Measurements from ENCODE around the gene CRTC3. TPM values are rescaled to one million over a fixed set of nuclear protein-coding genes. Genes with fewer than 3 reads are reported as not detected.

The CRTC3 gene
- total and polyA plus RNA-seq, 2 of the 13 experiments (the other 11 are each of a cell fraction or from before 2014, with no cell fraction given), result 8.4 to 11.8 TPM

DNA sequence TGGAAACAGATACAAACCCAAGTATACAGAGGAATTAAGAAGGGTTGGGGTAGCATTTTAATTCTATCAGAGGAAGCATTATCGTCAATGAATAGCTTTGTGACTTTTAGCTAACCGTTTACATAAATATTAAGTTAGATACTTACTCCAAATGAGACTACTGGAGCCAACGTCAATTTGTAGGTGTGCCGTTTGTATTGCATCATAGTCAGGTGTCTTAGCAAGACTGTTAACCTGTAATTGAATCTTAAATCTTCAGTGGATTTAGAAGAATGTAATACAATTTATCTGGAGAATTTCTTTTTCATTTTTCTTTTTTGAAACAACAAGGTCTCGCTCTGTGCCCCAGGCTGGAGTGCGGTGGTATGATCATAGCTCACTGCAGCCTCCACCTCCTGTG is 55.1 kb downstream of the CRTC3 start:
- Histone ChIP-seq H2AFZ (ENCODE audit: low read length) (no peak overlapping the region), H3K9ac (ENCODE audit: insufficient read depth, low read depth, low read length) (no peak overlapping the region), H3K4me3 (replicated peaks in 1 of 3; ENCODE audit: insufficient read depth in 1 of 3, low read depth in 2 of 3, low read length in 3 of 3) (no peak overlapping the region), H3K9me3 (ENCODE audit: low read length) (no peaks in the 10 kb centered on the region), H3K4me2 (ENCODE audit: low read depth, low read length) (no peak overlapping the region), H3K4me1 (ENCODE audit: insufficient read depth, low read length) (peaks cover 7% of the 10 kb centered on the region), H3K27me3 (ENCODE audit: control insufficient read depth in 1 of 2, insufficient read depth in 2 of 2, low read length in 2 of 2) (no peaks in the 10 kb centered on the region), H3K27ac (ENCODE audit: extremely low read length, insufficient read depth, low read length) (no peak overlapping the region), H3K79me2 (ENCODE audit: insufficient read depth, low read length) (no peaks in the 10 kb centered on the region), H3K36me3 (replicated peaks in 1 of 2; ENCODE audit: control insufficient read depth in 1 of 2, insufficient read depth in 2 of 2, low read length in 2 of 2) (no peaks in the 10 kb centered on the region), H4K20me1 (ENCODE audit: insufficient read depth, low read length) (no peaks in the 10 kb centered on the region)
- no peak for ATAC-seq
- DNase-seq (ENCODE audit: low spot score), result no peak
- TF ChIP-seq U2AF2 (IDR thresholded peaks at IDR 0.05; ENCODE audit: low read depth, low read length) (no peak), TCF7 (IDR thresholded peaks at IDR 0.05; ENCODE audit: low read depth) (no peak), ZNF577 (CRISPR knock-in tag; IDR thresholded peaks at IDR 0.05; ENCODE audit: borderline replicate concordance, low read depth) (no peak), CEBPB (IDR thresholded peaks at IDR 0.05; ENCODE audit: borderline replicate concordance, low read depth, low read length) (peak; percentile 53; the same call in 1 of the 2 replicates), CHD2 (IDR thresholded peaks at IDR 0.05; ENCODE audit: low read depth, low read length) (no peak), ZNF792 (CRISPR knock-in tag; IDR thresholded peaks at IDR 0.05) (no peak), PPARG (CRISPR knock-in tag; conservative IDR thresholded peaks at IDR 0.05) (no peak), NFATC3 (CRISPR knock-in tag; IDR thresholded peaks at IDR 0.05) (no peak)
- no TSS peak for BruUV-seq (replicated peaks)
- POLR2A ChIA-PET, result no interaction called here
- no peak for FAIRE-seq
- CTCF ChIA-PET (ENCODE audit: low intra/inter-chr PET ratio, low total read pairs), result no interaction called here
- intact Hi-C loops (cut with micrococcal nuclease; ENCODE audit: unreplicated experiment), result no loop called here
- in situ Hi-C loops (cut with HindIII; ENCODE audit: extremely low pct_ligation_motif_present, low pct_unique_long_range_greater_than_20kb), result no loop called here
- WGBS (ENCODE audit: low lambda C conversion rate), result 80% methylated on average over 6 of the region's 6 CpGs

DNA sequence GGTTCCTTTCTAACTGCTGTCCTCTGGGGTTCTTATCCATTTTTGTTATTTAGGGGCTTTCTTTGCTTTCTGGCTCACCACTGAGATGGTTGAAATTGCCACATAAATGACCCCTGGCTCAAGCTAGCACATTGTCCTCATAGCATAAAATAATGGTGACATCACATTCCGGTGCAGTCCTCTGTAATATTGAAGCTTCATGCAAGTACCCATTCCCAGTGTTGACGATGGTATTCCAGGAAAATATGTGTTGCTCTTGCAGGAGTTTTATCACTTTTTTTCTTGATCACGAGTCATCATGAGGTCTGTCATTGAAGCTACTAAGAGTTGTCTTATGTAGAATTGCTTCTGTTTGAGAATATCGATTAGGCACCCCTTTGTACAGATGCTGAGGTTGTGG is 56.1 kb downstream of the CRTC3 start:
- CTCF ChIA-PET (ENCODE audit: low intra/inter-chr PET ratio, low total read pairs), result no interaction called here
- Histone ChIP-seq H3K4me1 (ENCODE audit: insufficient read depth, low read length) (no peaks in the 10 kb centered on the region), H3K36me3 (replicated peaks in 1 of 2; ENCODE audit: control insufficient read depth in 1 of 2, insufficient read depth in 2 of 2, low read length in 2 of 2) (no peaks in the 10 kb centered on the region), H3K27me3 (ENCODE audit: control insufficient read depth in 1 of 2, insufficient read depth in 2 of 2, low read length in 2 of 2) (no peaks in the 10 kb centered on the region), H3K4me2 (ENCODE audit: low read depth, low read length) (no peak overlapping the region), H4K20me1 (ENCODE audit: insufficient read depth, low read length) (no peaks in the 10 kb centered on the region), H2AFZ (ENCODE audit: low read length) (no peak overlapping the region), H3K4me3 (replicated peaks in 1 of 3; ENCODE audit: insufficient read depth in 1 of 3, low read depth in 2 of 3, low read length in 3 of 3) (no peak overlapping the region), H3K79me2 (ENCODE audit: insufficient read depth, low read length) (no peaks in the 10 kb centered on the region), H3K9ac (ENCODE audit: insufficient read depth, low read depth, low read length) (no peak overlapping the region), H3K9me3 (ENCODE audit: low read length) (no peaks in the 10 kb centered on the region), H3K27ac (ENCODE audit: extremely low read length, insufficient read depth, low read length) (no peak overlapping the region)
- POLR2A ChIA-PET, result no interaction called here
- no TSS peak for BruUV-seq (replicated peaks)
- FAIRE-seq (no peak), DNase-seq (ENCODE audit: low spot score) (no peak), ATAC-seq (no peak)
- WGBS (ENCODE audit: low lambda C conversion rate), result 92% methylated on average over 4 of the region's 4 CpGs
- in situ Hi-C loops (cut with HindIII; ENCODE audit: extremely low pct_ligation_motif_present, low pct_unique_long_range_greater_than_20kb) (no loop called here), intact Hi-C loops (cut with micrococcal nuclease; ENCODE audit: unreplicated experiment) (no loop called here)
- TF ChIP-seq FOXC1 (CRISPR knock-in tag; IDR thresholded peaks at IDR 0.05; ENCODE audit: borderline replicate concordance), result no peak
- TF ChIP-seq AKAP8 (CRISPR knock-in tag; IDR thresholded peaks at IDR 0.05), result no peak
- TF ChIP-seq, protein P1, sequence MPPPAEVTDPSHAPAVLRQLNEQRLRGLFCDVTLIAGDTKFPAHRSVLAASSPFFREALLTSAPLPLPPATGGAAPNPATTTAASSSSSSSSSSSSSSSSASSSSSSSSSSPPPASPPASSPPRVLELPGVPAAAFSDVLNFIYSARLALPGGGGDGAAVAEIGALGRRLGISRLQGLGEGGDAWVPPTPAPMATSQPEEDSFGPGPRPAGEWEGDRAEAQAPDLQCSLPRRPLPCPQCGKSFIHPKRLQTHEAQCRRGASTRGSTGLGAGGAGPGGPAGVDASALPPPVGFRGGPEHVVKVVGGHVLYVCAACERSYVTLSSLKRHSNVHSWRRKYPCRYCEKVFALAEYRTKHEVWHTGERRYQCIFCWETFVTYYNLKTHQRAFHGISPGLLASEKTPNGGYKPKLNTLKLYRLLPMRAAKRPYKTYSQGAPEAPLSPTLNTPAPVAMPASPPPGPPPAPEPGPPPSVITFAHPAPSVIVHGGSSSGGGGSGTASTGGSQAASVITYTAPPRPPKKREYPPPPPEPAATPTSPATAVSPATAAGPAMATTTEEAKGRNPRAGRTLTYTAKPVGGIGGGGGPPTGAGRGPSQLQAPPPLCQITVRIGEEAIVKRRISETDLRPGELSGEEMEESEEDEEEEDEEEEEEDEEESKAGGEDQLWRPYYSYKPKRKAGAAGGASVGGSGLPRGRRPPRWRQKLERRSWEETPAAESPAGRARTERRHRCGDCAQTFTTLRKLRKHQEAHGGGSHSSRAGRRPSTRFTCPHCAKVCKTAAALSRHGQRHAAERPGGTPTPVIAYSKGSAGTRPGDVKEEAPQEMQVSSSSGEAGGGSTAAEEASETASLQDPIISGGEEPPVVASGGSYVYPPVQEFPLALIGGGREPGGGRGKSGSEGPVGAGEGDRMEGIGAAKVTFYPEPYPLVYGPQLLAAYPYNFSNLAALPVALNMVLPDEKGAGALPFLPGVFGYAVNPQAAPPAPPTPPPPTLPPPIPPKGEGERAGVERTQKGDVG (CRISPR knock-in tag; IDR thresholded peaks at IDR 0.05; ENCODE audit: borderline replicate concordance), result no peak
- TF ChIP-seq MBNL3 (CRISPR knock-in tag; conservative IDR thresholded peaks at IDR 0.05), result no peak
- TF ChIP-seq KAT2B (IDR thresholded peaks at IDR 0.05; ENCODE audit: borderline replicate concordance, low read depth, low read length), result no peak
- no peak for TF ChIP-seq MAFG (CRISPR knock-in tag; IDR thresholded peaks at IDR 0.05)
- TF ChIP-seq WIZ (CRISPR knock-in tag; IDR thresholded peaks at IDR 0.05), result no peak
- TF ChIP-seq KAT8 (CRISPR knock-in tag; IDR thresholded peaks at IDR 0.05), result no peak
- TF ChIP-seq GFI1 (CRISPR knock-in tag; IDR thresholded peaks at IDR 0.05; ENCODE audit: borderline replicate concordance), result no peak
- TF ChIP-seq SATB2 (CRISPR knock-in tag; IDR thresholded peaks at IDR 0.05), result no peak
- TF ChIP-seq MAF1 (CRISPR knock-in tag; IDR thresholded peaks at IDR 0.05; ENCODE audit: borderline replicate concordance), result no peak
